ENCODE results near the gene JAZF1. TPM values are rescaled to one million over a fixed set of nuclear protein-coding genes. Genes with fewer than 3 reads are reported as not detected.

JAZF1 gene
- total and polyA plus RNA-seq, 2 of the 8 experiments (the other 6 are each of a cell fraction or from before 2014, with no cell fraction given) = 2.6 to 21.8 TPM

DNA sequence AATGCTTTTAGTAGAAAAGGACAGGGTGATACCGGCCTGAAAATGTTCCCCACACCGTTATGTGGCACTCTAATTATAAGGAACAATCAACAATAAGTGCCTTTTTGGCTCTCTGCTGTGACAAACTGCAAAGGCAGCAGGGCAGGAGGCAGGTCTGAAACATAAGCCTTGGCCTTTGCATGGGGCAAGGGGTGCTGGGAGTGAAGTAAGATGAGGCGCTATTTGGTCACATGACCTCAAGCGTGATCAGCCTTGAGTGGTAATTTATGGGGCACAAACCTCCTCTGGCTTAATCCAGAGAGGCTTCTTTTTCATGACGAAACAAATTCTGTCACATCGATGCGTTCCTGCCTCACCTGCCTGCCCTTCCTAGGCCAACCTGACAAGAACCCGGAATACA, 237.9 kb downstream of the JAZF1 start (continued):
- TF ChIP-seq EZH2 (IDR thresholded peaks at IDR 0.05; ENCODE audit: low read depth, low read length, severe bottlenecking) = no peak
- TF ChIP-seq, protein P1, sequence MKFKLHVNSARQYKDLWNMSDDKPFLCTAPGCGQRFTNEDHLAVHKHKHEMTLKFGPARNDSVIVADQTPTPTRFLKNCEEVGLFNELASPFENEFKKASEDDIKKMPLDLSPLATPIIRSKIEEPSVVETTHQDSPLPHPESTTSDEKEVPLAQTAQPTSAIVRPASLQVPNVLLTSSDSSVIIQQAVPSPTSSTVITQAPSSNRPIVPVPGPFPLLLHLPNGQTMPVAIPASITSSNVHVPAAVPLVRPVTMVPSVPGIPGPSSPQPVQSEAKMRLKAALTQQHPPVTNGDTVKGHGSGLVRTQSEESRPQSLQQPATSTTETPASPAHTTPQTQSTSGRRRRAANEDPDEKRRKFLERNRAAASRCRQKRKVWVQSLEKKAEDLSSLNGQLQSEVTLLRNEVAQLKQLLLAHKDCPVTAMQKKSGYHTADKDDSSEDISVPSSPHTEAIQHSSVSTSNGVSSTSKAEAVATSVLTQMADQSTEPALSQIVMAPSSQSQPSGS (IDR thresholded peaks at IDR 0.05; ENCODE audit: low read length) = no peak

Measured in H1 (cell line).